HG03439 (cell line): Measurements from ENCODE around the gene MIDN.
"Not testable (repeated sequence)": the region's sequence is repeated elsewhere in the genome, so short reads cannot be mapped to it uniquely, and the experiment has no call there.

Experiments used
- ATAC-seq: cut with Tn5 transposase; IDR thresholded peaks from one replicate; pipeline ENCODE4 v1.9.1; 2021; ENCODE audit warnings: mild to moderate bottlenecking, moderate library complexity; ENCODE audit not compliant: unreplicated experiment

MIDN gene

GRCh38 chr19:1248139-1248785, at the start of gene MIDN:
Gene MIDN, plus strand, starts transcription at chr19:1248583. Its CDS starts 1,714 bp downstream, at chr19:1250297.
- peak; percentile 7 for ATAC-seq

GRCh38 chr19:1199531-1199930, 48.9 kb upstream of the MIDN start:
- ATAC-seq: no peak

GRCh38 chr19:1200614-1201013, 47.8 kb upstream of the MIDN start:
- ATAC-seq: not testable (repeated sequence)

GRCh38 chr19:1205114-1206099, 43.0 kb upstream of the MIDN start, which contains the start of gene STK11:
Gene STK11, plus strand, starts transcription at chr19:1205778. Its CDS starts 1,136 bp downstream, at chr19:1206914.
- ATAC-seq: peak; percentile 81

GRCh38 chr19:1206150-1206863, 42.1 kb upstream of the MIDN start:
- ATAC-seq: no peak

GRCh38 chr19:1206864-1207450, 41.4 kb upstream of the MIDN start:
- ATAC-seq: no peak

GRCh38 chr19:1208830-1209229, 39.6 kb upstream of the MIDN start:
- not testable (repeated sequence) for ATAC-seq

GRCh38 chr19:1210227-1210538, 38.2 kb upstream of the MIDN start:
- ATAC-seq: no peak

GRCh38 chr19:1211494-1212234, 36.7 kb upstream of the MIDN start:
- ATAC-seq: no peak

GRCh38 chr19:1213391-1214286, 34.7 kb upstream of the MIDN start:
- no peak for ATAC-seq

- ATAC-seq: no peak
These were observed 34.0 kb upstream of the MIDN start for GRCh38 chr19:1214299-1214861.

- ATAC-seq: no peak
These were observed 33.3 kb upstream of the MIDN start for GRCh38 chr19:1214862-1215731.

GRCh38 chr19:1216756-1217155, 31.6 kb upstream of the MIDN start:
- ATAC-seq: no peak

GRCh38 chr19:1217366-1217765, 31.0 kb upstream of the MIDN start:
- ATAC-seq: no peak

- no peak for ATAC-seq
These were observed 29.4 kb upstream of the MIDN start for GRCh38 chr19:1218751-1219567.

GRCh38 chr19:1219786-1220476, 28.5 kb upstream of the MIDN start:
- no peak for ATAC-seq
